Renal pelvis (tissue), 4 donors: ENCODE results near the gene PRKAR1A. TPM values are rescaled to one million over a fixed set of nuclear protein-coding genes. Genes with fewer than 3 reads are reported as not detected.
"Not testable (repeated sequence)": the region's sequence is repeated elsewhere in the genome, so short reads cannot be mapped to it uniquely, and the experiment has no call there.

Source experiments
- DNase-seq: peaks from one replicate; pipeline ENCODE4 v3.0.0-alpha.2; 2013
- polyA plus RNA-seq, 3 donors: library from polyadenylated mRNA; unstranded; fragments of 120-200 nt; gene quantifications; one replicate each; pipeline ENCODE4 v1.2.1, GENCODE V29; 2013; ENCODE audit not compliant: insufficient read length in 3 of 3

The PRKAR1A gene
- polyA plus RNA-seq, 3 donors = 318 to 384 (median 370) TPM

DNA sequence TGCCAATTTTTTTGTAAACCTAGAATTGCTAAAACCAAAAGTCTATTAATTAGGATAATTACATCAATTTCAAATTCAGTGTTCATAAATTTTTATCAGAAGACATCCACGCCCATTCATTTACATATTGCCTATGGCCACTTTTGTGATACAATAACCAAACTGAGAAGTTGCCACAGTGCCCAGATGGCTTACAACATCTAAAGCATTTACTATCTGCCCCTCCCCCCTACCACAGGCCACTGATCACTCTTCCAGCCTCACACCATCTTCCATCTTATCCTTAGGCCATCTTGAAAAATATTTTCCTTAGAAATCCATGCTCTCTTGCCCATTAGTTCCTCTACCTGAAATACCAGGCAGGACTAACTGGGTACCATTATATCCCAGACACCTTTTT is 6.3 kb upstream of the PRKAR1A start:
- no peak for DNase-seq

DNA sequence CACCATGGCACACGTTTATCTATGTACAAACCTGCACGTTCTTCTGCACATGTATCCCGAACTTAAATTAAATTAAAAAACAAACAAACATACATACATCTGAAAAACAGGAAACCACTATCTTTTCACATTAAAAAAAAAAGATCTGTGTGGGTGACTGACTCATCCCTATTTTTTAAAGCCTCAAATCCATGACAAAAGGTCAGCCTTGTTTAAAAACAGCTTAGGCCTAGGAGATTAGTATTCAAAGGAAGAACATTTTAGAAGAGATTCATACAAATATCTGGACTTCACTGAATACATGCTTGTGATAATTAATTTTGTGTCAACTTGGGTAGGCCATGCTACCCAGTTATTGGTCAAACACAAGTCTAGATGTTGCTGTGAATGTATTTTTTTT is 4.7 kb upstream of the PRKAR1A start:
- DNase-seq = no peak

DNA sequence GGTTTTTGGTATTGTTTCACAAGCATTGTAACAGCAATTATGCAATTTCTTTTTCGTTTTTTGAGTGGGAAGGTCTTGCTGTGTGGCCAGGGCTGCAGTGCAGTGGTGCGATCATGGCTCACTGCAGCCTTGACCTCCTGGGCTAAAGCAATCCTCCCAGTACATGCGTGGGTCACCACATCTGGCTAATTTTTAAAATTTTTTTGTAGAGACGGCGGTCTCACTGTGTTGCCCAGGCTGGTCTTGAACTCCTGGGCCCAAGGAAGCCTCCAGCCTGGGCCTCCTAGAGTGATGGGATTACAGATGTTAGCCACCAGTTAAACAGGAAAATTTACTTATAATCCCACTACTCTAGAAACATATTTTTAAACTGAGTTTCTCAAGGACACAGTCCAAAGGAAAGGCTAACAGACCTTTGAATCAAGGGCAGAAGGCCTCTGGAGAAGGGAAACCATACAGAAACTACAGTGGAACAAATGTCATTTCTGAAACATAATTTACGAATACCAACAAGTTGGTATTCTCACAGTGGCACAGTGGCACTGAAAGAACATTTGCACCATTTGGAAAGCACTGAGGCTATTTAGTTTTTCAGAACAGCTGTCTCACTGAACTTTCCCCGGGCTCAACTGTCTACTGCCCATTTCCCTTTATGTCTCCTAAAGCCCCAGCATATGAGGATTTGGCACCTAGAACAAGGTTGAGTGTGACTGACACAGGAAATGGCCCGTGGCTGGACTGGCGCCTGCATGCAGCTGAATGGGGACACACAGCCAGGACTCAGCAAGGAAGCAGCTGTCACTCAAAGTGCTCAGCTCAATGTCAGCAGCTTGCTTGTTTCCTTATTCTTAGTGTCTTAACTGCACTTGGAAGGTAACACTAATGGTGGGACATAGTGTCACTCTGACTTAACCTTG is 2.8 kb upstream of the PRKAR1A start:
- DNase-seq = peak; percentile 51

DNA sequence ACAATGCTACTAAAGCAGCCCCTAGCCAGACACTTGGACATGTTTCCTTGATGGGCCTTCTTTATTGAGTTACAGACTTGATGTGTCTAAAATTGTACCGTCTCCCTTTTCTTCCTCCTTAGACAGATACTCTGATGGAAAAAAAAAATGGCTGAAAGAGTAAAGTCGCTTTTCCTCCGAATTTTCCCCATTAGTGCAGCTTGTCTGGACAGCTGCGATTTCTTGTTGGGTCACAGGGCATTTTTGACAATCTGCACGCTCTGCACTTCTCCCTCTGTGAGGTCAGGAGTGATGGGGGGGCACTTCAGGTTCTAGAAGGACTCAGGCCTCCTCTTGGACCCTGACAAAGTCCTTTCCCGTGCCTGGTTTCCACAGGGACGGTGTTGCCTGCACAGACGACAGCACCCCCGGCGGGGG is 968 bp upstream of the PRKAR1A start:
- DNase-seq = no peak

DNA sequence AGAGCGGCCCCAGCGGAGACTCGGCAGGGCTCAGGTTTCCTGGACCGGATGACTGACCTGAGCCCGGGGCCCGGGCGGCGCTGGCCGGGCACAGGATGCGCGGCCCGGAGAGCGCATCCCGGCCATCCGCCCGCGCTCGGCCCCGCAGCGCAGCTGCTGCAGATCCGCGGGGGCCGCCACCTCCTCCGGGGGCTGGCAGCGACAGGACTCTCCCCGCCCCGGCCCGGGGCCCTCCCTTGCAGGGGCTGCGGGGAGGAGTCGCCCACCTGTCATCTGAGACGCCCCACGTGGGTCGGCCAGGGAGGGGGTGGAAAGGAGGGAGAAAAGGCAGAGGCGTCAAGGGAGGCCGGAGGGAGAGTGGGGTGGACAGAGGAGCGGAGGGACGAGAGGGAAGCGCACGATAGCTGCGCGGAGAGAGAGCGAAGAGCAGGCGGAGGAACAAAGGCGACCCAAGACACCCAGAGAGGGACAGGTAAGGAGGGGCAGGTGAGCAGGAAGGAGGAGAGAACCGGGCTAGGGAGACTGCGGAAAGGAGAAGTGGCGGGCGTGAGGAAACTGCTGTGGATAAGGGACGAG is 471 bp upstream of the PRKAR1A start:
- peak; percentile 92 for DNase-seq

DNA sequence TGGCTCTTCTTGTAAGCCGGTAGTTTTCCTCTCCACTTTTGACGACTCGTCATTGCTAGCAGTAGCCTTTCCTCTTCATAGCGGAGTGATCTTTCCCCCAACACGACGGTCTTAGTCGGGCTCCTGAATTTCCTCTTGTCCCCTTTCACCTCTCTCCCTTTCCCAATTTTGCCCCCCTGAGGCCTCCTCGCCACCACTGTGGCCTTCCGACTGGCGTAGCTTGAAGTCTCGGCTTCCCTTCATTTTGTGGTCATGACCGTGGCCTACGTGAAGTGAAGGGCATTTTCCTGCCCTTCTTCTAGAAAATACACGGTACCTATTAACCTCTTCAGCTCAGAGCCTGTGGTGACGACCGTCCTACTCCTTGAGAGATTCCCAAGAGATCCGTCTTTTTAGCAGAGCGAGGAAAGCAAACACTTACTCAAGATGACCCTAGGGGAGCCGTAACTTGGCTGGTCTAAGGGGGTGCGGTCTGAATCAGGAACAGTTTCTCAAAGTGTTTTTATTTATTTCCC is 787 bp downstream of the PRKAR1A start:
- DNase-seq = no peak

DNA sequence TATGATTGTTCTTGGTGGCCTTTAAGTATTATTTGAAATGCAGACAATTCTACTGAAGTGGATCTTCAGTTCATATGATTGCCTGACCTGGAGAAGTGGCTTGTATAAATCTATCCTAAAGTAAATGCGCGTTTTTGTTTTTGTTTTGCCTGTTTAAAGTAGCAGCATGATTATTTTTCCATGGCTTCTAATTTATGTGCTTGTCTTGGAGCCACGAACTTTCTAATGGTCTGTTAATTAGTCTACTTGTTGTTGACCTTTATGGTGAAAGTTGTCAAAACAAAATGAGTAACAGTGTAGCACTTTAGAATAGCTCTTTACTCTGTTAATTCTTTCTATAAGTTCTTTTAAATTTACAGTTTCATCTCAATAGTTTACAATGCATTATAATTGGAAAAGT is 1.7 kb downstream of the PRKAR1A start:
- DNase-seq = no peak

DNA sequence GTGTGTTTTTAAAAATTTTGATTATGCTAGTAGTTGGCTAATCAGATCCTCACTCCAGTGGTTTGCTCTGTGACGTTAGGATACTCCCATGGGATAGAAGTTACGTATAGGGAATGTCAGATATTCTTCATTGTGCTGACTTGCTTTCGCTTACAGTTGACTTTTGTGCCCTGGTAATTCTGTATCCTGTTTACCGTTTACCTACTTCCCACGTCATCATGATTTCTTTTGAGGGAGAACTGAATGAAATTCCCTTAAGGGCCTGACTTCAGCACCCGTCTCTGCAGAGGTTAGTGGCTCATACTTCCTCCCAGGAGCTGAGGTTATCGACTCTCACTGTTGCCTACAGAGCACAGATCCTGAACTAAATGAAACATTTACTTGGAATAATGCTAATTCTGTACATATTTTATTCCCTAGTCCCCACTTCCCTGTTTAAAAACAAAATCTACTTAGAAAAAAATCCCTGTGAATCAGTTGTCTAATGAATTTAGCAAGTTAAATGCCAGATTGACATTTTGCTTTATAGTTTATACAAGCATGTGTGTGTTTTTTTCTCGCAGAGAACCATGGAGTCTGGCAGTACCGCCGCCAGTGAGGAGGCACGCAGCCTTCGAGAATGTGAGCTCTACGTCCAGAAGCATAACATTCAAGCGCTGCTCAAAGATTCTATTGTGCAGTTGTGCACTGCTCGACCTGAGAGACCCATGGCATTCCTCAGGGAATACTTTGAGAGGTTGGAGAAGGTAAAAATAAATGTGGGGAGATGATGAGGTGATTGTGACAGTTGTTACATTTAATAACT is 2.8 kb downstream of the PRKAR1A start:
- no peak for DNase-seq

DNA sequence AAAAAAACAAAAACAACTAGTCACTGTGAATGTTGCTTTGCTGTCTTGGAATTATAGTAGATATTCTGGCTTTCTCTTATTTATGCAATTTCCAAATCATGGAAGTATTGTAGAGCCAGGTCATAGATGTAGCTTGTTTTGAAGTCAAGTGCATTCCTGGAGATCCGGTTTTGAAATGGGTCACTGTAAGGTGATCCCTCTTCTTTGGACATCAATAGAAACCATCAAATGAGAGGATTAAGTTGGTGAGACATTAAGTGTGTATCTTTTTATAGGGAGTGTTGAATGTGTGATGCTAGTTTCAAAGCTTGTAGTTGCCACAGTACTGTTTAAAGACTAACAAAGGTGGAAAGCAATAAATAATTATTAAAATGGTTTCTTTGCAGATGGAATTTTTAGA is 4.5 kb downstream of the PRKAR1A start:
- DNase-seq = no peak

DNA sequence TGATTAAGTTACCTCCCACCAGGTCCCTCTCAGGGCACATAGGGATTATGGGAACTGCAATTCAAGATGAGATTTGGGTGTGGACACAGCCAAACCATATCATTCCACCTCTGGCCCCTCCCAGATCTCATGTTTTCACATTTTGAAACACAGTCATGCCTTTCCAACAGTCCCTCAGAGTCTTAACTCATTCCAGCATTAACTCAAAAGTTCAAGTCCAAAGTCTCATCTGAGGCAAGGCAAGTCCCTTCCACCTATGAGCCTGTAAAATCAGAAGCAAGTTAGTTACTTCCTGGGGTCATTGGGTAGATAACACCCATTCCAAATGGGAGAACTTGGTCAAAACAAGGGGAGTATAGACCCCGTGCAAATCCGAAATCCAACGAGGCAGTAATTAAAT is 5.4 kb downstream of the PRKAR1A start:
- not testable (repeated sequence) for DNase-seq

DNA sequence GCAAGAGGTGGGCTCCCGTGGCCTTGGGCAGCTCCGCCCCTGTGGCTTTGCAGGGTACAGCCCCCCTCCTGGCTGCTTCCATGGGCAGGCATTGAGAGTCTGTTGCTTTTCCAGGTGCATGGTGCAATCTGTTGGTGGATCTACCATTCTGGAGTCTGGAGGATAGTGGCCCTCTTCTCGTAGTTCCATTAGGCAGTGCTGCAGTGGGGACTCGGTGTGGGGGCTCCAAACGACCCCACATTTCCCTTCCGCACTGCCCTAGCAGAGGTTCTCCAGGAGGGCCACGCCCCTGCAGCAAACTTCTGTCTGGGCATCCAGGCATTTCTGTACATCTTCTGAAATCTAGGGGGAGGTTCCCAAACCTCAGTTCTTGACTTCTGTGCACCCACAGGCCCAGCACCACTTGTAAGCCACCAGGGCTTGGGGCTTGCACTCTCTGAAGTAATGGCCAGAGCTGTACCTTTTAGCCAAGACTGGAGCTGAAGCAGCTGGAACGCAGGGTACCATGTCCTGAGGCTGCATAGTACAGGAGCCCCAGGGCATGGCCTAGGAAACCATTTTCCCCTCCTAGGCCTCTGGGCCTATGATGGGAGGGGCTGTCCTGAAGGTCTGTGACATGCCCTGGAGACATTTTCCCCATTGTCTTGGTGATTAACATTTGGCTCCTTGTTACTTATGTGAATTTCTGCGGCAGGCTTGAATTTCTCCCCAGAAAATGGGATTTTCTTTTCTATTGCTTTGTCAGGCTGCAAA is 6.0 kb downstream of the PRKAR1A start:
- DNase-seq = no peak

DNA sequence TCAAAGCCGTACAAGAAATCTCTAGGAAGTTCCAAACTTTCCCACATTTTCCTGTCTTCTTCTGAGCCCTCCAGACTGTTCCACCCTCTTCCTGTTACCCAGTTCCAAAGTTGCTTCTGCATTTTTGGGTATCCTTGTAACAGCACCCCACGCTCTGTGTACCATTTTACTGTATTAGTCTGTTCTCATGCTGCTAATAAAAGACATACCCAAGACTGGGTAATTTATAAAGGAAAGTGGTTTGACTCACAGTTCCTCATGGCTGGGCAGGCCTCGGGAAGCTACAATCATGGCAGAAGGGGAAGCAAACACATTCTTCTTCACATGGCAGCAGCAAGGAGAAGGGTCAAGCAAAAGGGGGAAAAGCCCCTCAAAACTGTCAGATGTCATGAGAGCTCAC is 6.8 kb downstream of the PRKAR1A start:
- DNase-seq = not testable (repeated sequence)

DNA sequence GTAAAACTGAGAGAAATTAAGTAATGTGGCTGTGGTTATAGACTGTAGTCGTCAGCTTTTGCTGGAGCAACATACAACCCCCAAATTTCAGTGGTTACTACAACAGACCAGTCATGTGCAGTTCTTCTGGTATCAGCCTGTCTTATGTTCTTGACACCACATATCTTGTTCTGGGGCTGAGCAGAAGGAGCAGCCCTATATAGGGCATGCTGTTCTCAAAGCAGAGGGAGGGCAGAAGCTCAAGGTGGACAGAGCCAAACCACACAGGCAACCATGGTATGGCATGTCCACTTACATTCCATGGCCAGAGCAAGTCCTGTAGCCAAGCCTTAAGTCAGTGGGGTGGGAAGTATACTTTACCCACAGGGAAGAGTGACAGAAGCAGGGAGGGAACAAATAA is 7.7 kb downstream of the PRKAR1A start:
- DNase-seq = no peak

DNA sequence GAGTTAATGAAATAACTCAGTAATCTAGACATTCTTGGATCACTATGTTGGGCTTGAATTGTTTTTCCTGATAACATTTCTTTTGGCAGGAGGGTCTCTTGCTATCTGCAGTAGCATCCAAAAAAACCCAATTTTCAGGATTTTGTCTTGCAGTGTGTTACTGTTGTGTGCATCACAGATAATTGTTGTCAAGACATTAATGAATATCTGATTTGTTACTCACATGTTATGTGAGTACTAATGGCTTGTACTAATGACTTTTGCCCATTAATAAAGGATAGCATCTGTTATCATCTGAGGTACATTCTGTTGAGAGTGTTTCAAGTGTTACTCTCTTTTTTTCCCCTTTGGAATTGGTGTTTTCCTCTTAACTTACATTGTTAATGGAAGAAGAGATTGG is 10.0 kb downstream of the PRKAR1A start:
- DNase-seq = no peak

DNA sequence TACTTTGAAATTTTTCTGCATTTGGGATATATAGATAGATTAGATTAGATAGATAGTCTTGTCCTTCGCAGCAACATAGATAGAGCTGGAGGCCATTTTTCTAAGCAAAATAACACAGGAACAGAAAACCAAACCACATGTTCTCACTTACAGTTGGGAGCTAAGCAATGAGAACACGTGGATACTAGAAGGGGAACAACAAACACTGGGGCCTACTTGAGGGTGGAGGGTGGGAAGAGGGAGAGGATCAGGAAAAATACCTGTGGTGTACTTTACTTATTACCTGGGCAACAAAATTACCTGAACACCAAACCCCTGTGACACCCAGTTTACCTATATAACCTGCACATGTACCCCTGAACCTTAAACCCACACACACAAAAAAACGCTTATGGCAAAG is 14.3 kb downstream of the PRKAR1A start:
- no peak for DNase-seq

DNA sequence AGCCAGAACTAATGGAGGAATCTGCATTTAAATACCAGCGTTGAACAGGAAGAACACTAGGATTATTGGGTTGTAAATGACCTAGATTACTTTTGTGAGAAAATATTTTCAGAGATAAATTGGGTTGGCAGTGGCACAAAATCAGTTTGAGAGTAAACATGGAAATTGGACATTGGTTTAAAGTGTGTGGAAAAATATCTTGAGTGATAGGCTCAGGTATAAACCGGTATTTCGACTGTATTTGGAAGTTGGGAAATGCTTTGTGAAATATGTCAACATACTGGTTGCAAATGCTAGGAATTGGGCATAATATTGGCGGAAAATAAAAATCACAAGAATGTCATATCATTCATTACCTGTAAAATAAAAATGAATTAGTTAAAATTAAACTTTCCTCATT is 15.1 kb downstream of the PRKAR1A start:
- no peak for DNase-seq

DNA sequence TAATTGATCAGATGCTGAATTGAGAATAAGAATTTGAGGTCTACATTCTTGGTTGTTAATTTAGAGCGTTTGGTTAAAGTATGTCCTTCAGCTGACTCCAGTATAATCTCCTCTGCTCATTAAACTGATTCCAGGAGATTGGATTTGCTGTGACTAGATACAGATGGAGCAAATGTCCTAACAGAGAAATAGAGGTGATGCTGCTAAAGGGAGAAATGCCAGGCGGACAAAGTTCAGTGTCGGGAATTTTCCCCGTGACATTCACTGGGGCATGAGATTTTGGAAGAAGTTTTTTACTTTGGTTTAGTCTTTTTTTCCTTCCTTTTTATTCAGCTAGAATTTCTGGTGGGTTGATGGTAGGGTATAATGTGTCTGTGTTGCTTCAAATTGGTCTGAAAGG is 19.0 kb downstream of the PRKAR1A start:
- no peak for DNase-seq

DNA sequence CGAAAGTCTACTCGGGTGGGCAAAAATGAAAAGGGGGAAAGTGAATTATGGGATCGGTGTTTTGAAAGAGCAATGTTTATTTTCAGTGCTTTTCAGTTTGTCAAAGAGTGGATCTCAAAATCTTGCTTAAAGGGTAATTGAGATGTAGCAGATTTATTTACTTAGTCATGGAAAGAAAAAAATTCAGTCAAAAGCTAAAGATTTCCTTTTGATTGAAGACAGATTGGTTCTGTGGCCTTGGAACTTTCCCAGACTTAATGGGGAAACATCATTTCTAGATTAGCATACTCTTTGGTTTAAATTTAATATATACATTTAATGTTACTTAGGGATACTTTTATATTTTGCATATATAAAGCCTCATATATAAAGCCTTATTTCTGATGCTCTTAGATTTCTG is 20.6 kb downstream of the PRKAR1A start:
- DNase-seq = no peak

DNA sequence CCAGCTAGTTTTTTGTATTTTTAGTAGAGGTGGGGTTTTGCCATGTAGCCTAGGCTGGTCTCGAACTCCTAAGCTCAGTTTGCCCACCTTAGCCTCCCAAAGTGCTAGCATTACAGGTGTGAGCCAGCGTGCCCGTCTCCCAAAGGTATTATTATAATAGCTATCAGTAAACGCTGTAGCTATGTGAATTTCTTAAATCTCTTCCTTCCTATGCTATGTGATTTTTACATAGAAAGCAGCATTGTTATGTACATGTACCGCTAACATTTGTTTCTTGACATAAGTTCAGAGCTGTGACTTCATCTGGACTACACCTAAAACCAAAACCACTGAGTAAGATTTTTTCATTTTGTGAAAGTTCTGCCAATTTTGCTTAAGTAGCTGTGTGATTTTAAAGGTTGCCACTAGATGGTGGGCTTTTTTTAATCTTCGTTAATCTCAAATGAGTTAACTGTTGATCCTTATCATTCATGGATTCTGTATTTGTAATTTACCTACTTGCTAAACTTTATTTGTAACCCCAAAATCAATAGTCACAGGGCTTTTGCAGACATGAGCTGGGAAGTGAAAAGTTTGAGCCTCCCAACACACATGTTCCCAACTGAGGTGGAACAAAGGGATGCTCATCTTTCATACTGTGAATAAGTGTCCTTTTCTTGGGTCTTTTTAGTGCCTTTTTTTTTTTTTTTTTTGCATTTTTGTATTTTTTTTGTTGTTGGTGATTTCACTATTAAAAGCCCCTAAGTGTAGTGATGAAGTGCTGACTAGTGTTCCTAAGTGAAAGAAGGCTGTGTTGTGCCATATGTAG is 21.9 kb downstream of the PRKAR1A start:
- DNase-seq = no peak

DNA sequence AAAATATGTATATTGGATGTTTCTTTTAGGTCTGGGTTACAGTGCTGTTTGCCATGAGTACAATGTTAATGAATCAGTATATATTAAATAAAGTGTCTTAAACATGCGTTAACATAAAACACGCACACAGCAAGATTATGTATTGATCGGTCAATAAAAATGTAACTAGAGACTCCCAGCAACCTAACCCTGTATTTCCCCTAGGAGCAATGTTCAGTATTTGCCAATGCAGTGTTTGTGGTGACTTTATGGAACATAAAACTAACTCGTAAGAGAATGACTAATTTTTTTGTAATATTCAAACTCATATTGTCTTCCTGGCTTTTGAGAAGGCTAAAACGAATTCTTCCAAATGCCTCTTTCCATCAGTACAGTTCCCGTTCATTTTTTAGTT is 22.5 kb downstream of the PRKAR1A start:
- DNase-seq = no peak

DNA sequence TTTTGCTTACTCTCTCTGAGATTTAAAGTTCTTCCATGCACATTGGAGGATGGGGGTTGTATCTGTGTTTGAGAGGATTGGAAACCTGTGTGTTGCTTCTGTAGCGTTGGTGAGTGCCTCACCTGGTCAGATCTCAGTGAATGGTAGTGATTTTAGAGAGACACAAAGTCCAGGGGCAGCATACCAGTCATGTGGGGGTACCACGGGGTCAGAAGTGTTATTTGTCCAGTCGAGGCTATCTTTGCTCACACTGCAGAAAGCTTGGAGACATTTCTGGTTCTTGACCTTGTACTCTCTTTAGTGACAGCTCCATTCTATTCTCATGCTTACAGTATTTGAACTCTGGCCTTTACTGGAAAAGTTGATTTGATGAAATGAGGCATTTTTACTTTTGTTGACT is 23.7 kb downstream of the PRKAR1A start:
- DNase-seq = no peak
